Astrocyte (in vitro differentiated cells and primary cell): Measurements from ENCODE around the gene KDM3B. TPM values are rescaled to one million over a fixed set of nuclear protein-coding genes. Genes with fewer than 3 reads are reported as not detected.
A peak's percentile ranks its signal among the peaks of the same experiment; 100 is the strongest.

Source experiments
- DNase-seq: peaks from one replicate; pipeline ENCODE4 v3.0.0-alpha.2; 2010; ENCODE audit warnings: low read depth
- FAIRE-seq: peaks from 2 replicates; lab custom pipeline; 2011; peaks lifted over from hg19 to GRCh38; lab: Jason Lieb, UNC
- H2AFZ ChIP-seq: 2 replicates; pipeline ENCODE4 v1.6.0; 2012; ENCODE audit warnings: low read depth, low read length, inconsistent platforms
- H3K27ac ChIP-seq: 2 replicates; pipeline ENCODE4 v1.5.1; 2011; ENCODE audit warnings: low read depth, low read length, inconsistent platforms
- H3K27me3 ChIP-seq: 2 replicates; pipeline ENCODE4 v1.6.0; 2011; ENCODE audit warnings: low read length, inconsistent platforms; ENCODE audit not compliant: insufficient read depth
- H3K36me3 ChIP-seq: 2 replicates; pipeline ENCODE4 v1.5.1; 2011; ENCODE audit warnings: low read length, inconsistent platforms; ENCODE audit not compliant: insufficient read depth
- H3K4me1 ChIP-seq: 2 replicates; pipeline ENCODE4 v1.5.1; 2011; ENCODE audit warnings: low read length, inconsistent platforms; ENCODE audit not compliant: insufficient read depth
- H3K4me2 ChIP-seq: 2 replicates; pipeline ENCODE4 v1.6.0; 2012; ENCODE audit warnings: low read length, inconsistent platforms
- H3K4me3 ChIP-seq: 2 replicates; pipeline ENCODE4 v1.5.1; 2011; ENCODE audit warnings: low read depth, mild to moderate bottlenecking, low read length, inconsistent platforms; ENCODE audit not compliant: insufficient read depth
- H3K79me2 ChIP-seq: 2 replicates; pipeline ENCODE4 v1.6.0; 2012; ENCODE audit warnings: mild to moderate bottlenecking, low read length, inconsistent platforms; ENCODE audit not compliant: insufficient read depth
- H3K9ac ChIP-seq: 2 replicates; pipeline ENCODE4 v1.6.0; 2012; ENCODE audit warnings: mild to moderate bottlenecking, low read length, inconsistent platforms
- H3K9me3 ChIP-seq: 2 replicates; pipeline ENCODE4 v1.5.1; 2012; ENCODE audit warnings: low read depth, mild to moderate bottlenecking, low read length, inconsistent platforms; ENCODE audit not compliant: insufficient read depth
- H4K20me1 ChIP-seq: 2 replicates; pipeline ENCODE4 v1.6.0; 2012; ENCODE audit warnings: low read length, inconsistent platforms; ENCODE audit not compliant: insufficient read depth
- H3K27ac Mint-ChIP-seq: one replicate; pipeline ENCODE4 v1.8.0; 2021; ENCODE audit warnings: mild to moderate bottlenecking, mixed read lengths; ENCODE audit not compliant: unreplicated experiment
- H3K27me3 Mint-ChIP-seq: one replicate; pipeline ENCODE4 v1.8.0; 2021; ENCODE audit warnings: low read depth, mixed read lengths; ENCODE audit not compliant: unreplicated experiment
- H3K36me3 Mint-ChIP-seq: one replicate; pipeline ENCODE4 v1.8.0; 2021; ENCODE audit warnings: low read depth, mixed read lengths; ENCODE audit not compliant: unreplicated experiment
- H3K4me1 Mint-ChIP-seq: one replicate; pipeline ENCODE4 v1.8.0; 2021; ENCODE audit warnings: low read depth, mixed read lengths; ENCODE audit not compliant: unreplicated experiment
- H3K4me3 Mint-ChIP-seq: one replicate; pipeline ENCODE4 v1.8.0; 2021; ENCODE audit warnings: mild to moderate bottlenecking, moderate library complexity, mixed read lengths; ENCODE audit not compliant: unreplicated experiment
- H3K9me3 Mint-ChIP-seq: one replicate; pipeline ENCODE4 v1.8.0; 2021; ENCODE audit warnings: mild to moderate bottlenecking, mixed read lengths; ENCODE audit not compliant: unreplicated experiment
- EZH2 ChIP-seq: IDR thresholded peaks from 2 replicates; pipeline ENCODE4 v1.6.1; 2012; ENCODE audit warnings: mild to moderate bottlenecking, low read length, inconsistent platforms; ENCODE audit not compliant: insufficient read depth
- total RNA-seq: library from RNA; stranded (reverse); gene quantifications from 2 replicates; pipeline ENCODE4 v1.2.1, GENCODE V29; 2021
- TF ChIP-seq, protein P1 (sequence below): IDR thresholded peaks from 2 replicates; pipeline ENCODE4 v1.5.1; 2011; ENCODE audit warnings: low read depth, mild to moderate bottlenecking, inconsistent platforms, low read length, moderate library complexity; ENCODE audit not compliant: insufficient read depth

KDM3B gene
- total RNA-seq, 1 donor from 2014 or later: 48.6 TPM

GRCh38 chr5:138464388-138465260 is 112.1 kb downstream of the KDM3B start:
- peak; percentile 94 for DNase-seq
- Histone ChIP-seq H3K9me3 (no peaks in the 10 kb centered on the region), H3K27me3 (no peaks in the 10 kb centered on the region), H3K9ac (peak overlapping the region; percentile 93), H3K79me2 (peaks cover 31% of the 10 kb centered on the region), H3K27ac (peak overlapping the region; percentile 90), H3K4me1 (peaks cover 27% of the 10 kb centered on the region), H3K4me3 (peak overlapping the region; percentile 94), H3K36me3 (peaks cover 23% of the 10 kb centered on the region), H2AFZ (peak overlapping the region; percentile 88), H4K20me1 (peaks cover 42% of the 10 kb centered on the region), H3K4me2 (peak overlapping the region; percentile 97)
- peak overlapping the region; percentile 92 for H3K27ac Mint-ChIP-seq
- TF ChIP-seq, protein P1, sequence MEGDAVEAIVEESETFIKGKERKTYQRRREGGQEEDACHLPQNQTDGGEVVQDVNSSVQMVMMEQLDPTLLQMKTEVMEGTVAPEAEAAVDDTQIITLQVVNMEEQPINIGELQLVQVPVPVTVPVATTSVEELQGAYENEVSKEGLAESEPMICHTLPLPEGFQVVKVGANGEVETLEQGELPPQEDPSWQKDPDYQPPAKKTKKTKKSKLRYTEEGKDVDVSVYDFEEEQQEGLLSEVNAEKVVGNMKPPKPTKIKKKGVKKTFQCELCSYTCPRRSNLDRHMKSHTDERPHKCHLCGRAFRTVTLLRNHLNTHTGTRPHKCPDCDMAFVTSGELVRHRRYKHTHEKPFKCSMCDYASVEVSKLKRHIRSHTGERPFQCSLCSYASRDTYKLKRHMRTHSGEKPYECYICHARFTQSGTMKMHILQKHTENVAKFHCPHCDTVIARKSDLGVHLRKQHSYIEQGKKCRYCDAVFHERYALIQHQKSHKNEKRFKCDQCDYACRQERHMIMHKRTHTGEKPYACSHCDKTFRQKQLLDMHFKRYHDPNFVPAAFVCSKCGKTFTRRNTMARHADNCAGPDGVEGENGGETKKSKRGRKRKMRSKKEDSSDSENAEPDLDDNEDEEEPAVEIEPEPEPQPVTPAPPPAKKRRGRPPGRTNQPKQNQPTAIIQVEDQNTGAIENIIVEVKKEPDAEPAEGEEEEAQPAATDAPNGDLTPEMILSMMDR: no peak
- TF ChIP-seq EZH2: peak; percentile 88
- H3K4me1 Mint-ChIP-seq: peaks cover 10% of the 10 kb centered on the region
- peak overlapping the region; percentile 84 for H3K4me3 Mint-ChIP-seq
- peaks cover 11% of the 10 kb centered on the region for H3K27me3 Mint-ChIP-seq
- peaks cover 3% of the 10 kb centered on the region for H3K9me3 Mint-ChIP-seq
- peak; percentile 60 for FAIRE-seq
- H3K36me3 Mint-ChIP-seq: peaks cover 19% of the 10 kb centered on the region

DNA sequence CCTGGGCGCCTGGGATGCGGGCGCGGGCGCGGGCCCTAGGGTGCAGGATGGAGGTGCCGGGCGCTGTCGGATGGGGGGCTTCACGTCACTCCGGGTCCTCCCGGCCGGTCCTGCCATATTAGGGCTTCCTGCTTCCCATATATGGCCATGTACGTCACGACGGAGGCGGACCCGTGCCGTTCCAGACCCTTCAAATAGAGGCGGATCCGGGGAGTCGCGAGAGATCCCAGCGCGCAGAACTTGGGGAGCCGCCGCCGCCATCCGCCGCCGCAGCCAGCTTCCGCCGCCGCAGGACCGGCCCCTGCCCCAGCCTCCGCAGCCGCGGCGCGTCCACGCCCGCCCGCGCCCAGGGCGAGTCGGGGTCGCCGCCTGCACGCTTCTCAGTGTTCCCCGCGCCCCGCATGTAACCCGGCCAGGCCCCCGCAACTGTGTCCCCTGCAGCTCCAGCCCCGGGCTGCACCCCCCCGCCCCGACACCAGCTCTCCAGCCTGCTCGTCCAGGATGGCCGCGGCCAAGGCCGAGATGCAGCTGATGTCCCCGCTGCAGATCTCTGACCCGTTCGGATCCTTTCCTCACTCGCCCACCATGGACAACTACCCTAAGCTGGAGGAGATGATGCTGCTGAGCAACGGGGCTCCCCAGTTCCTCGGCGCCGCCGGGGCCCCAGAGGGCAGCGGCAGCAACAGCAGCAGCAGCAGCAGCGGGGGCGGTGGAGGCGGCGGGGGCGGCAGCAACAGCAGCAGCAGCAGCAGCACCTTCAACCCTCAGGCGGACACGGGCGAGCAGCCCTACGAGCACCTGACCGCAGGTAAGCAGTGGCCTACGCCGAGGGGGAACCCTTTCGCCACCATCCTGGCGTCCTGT is 113.0 kb downstream of the KDM3B start, which contains the start of gene EGR1:
EGR1 (plus strand) TSS at position 219 of the 864 bp plus-strand sequence; CDS start at position 502, 283 bp downstream.
- peak within 1 kb of the TSS; percentile 88 for H2AFZ ChIP-seq
- H3K36me3 ChIP-seq: peaks cover 23% of the 10 kb centered on the region
- peak; percentile 63 for TF ChIP-seq EZH2
- TF ChIP-seq, protein P1: no peak
- H3K4me3 Mint-ChIP-seq: peak within 1 kb of the TSS; percentile 85
- H3K27me3 Mint-ChIP-seq: peaks cover 11% of the 10 kb centered on the region
- FAIRE-seq (no peak), DNase-seq (peak; percentile 85)
- peaks cover 26% of the 10 kb centered on the region for H3K36me3 Mint-ChIP-seq
- H3K9me3 ChIP-seq: no peaks in the 10 kb centered on the region
- H3K27me3 ChIP-seq: no peaks in the 10 kb centered on the region
- peak within 1 kb of the TSS; percentile 92 for H3K27ac Mint-ChIP-seq
- H3K4me2 ChIP-seq: peak within 1 kb of the TSS; percentile 97
- peak within 1 kb of the TSS; percentile 94 for H3K4me3 ChIP-seq
- H4K20me1 ChIP-seq: peaks cover 51% of the 10 kb centered on the region
- peak within 1 kb of the TSS; percentile 90 for H3K27ac ChIP-seq
- peaks cover 31% of the 10 kb centered on the region for H3K79me2 ChIP-seq
- H3K9ac ChIP-seq: peak within 1 kb of the TSS; percentile 93
- peaks cover 10% of the 10 kb centered on the region for H3K4me1 Mint-ChIP-seq
- H3K9me3 Mint-ChIP-seq: peaks cover 3% of the 10 kb centered on the region
- peaks cover 27% of the 10 kb centered on the region for H3K4me1 ChIP-seq
